PFSK-1 (cell line): ENCODE results near the gene MIR17HG.

Source experiments
- FOXP2 ChIP-seq: optimal IDR thresholded peaks from 2 replicates; pipeline ENCODE3; 2011; ENCODE audit warnings: borderline replicate concordance, control low read depth, inconsistent platforms; ENCODE audit not compliant: insufficient read depth; ENCODE audit errors: extremely low read length, extremely low read depth
- POLR2AphosphoS5 ChIP-seq: IDR thresholded peaks from 2 replicates; pipeline ENCODE4 v1.6.1; 2012; ENCODE audit warnings: low read depth, mild to moderate bottlenecking, control low read depth, low read length, moderate library complexity
- TAF1 ChIP-seq: IDR thresholded peaks from 2 replicates; pipeline ENCODE4 v1.6.1; 2012; ENCODE audit warnings: low read length, control low read depth, borderline replicate concordance; ENCODE audit not compliant: insufficient read depth

- no peak for TF ChIP-seq POLR2AphosphoS5
- no peak for TF ChIP-seq TAF1
- TF ChIP-seq FOXP2: no peak
Measured at GRCh38 chr13:91308299-91308698, 39.2 kb upstream of the MIR17HG start.
